Tibial nerve (tissue), 4 donors: ENCODE results near the gene SPTBN1.
A peak's percentile ranks its signal among the peaks of the same experiment; 100 is the strongest.

Source experiments
- EP300 ChIP-seq, 2 donors: sonication (generic); formaldehyde crosslinking; IDR thresholded peaks; one replicate each; pipeline ENCODE4 v1.6.1; 2017; ENCODE audit warnings: antibody characterized with exemption in 2 of 2, mild to moderate bottlenecking in 1 of 2
- TF ChIP-seq, protein P1 (sequence below), 5 experiments: fragments of 200-600 bp in 3 of 5; fragments of 450-650 bp in 2 of 5; sonication (generic) in 3 of 5; IDR thresholded peaks; one replicate each; pipeline ENCODE4 v1.5.1; 2016 to 2019; ENCODE audit warnings: antibody characterized with exemption in 5 of 5, mild to moderate bottlenecking in 3 of 5, moderate library complexity in 2 of 5

DNA sequence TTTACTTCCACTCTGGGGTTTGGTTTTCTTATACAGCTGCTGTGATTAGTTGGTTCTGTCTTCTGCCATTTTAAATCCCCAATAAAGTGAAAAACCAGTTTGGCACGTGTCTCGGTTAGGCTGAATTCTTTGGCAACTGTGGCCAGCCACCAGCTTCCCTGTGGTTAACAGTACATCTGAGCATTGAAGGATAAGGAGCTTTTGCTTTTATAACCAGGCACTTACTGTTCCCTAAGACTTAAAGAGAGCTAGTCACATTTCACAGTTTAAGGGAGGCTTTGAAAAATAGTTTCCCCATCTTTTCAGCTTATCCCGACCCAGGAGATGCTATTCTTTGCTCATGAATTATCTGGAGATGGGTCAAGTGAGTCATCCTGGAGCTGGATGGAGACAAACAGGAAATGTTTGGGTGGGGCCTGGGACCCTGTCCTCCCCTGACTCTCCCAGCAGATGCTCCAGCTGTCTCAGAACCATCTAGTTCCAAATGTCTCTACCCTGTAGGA lies 210.1 kb downstream of the SPTBN1 start:
- TF ChIP-seq, protein P1, sequence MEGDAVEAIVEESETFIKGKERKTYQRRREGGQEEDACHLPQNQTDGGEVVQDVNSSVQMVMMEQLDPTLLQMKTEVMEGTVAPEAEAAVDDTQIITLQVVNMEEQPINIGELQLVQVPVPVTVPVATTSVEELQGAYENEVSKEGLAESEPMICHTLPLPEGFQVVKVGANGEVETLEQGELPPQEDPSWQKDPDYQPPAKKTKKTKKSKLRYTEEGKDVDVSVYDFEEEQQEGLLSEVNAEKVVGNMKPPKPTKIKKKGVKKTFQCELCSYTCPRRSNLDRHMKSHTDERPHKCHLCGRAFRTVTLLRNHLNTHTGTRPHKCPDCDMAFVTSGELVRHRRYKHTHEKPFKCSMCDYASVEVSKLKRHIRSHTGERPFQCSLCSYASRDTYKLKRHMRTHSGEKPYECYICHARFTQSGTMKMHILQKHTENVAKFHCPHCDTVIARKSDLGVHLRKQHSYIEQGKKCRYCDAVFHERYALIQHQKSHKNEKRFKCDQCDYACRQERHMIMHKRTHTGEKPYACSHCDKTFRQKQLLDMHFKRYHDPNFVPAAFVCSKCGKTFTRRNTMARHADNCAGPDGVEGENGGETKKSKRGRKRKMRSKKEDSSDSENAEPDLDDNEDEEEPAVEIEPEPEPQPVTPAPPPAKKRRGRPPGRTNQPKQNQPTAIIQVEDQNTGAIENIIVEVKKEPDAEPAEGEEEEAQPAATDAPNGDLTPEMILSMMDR (IDR thresholded peaks at IDR 0.05), result no peak
- TF ChIP-seq EP300 (IDR thresholded peaks at IDR 0.05), result peak in 1 of 2 donors; percentile 32
